ENCODE results near the gene GUCA1A.
"Not testable (repeated sequence)": the region's sequence is repeated elsewhere in the genome, so short reads cannot be mapped to it uniquely, and the experiment has no call there.

GUCA1A gene

DNA sequence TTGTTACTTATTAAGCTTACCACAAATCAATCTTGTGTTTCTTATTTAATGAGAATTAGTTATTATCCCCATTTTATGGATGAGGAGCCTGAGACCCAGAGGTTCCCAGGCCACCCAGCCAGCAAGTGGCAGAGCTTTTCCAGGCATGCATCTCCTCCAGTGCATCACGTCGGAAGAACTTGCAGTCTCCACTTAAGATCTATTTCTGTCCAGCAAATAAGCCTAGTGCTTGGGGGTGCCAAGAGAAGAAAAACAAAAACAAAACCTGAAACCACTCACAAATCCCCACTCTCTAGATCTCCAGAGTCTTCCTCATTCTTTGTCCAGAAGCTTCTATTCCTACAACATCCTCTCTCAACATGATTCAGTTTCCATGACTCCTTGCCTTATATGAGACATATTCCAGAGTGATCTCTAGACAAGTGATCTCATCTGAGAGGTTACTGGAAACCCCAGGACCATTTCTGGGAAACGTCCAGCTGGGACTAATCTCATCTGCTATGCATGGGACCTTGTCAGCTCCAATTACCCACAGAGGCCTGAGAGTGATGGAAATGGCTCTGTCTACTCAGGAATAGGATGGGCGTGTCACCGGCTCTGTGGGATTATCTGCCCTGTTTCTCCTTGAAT is 17.5 kb downstream of the GUCA1A start:
- TF ChIP-seq CTCF (IDR thresholded peaks at IDR 0.05; ENCODE audit: extremely low read depth, missing control alignments): no peak

DNA sequence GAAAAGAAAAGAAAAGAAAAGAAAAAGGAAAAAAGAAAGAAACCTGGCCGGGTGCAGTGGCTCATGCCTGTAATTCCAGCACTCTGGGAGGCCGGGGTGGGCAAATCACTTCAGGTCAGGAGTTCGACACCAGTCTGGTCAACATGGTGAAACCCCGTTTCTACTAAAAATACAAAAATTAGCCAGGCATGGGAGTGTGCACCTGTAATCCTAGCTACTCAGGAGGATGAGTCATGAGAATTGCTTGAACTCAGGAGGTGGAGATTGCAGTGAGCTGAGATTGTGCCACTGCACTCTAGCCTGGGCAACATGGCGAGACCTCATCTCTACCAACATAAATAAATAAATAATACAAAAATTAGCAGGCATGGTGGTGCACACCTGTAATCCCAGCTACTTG is 19.2 kb downstream of the GUCA1A start:
- not testable (repeated sequence) for DNase-seq (ENCODE audit: low spot score)

More for the DNA sequence above, 17.5 kb downstream of the GUCA1A start:
- DNase-seq (ENCODE audit: low spot score): no peak

- no peak for TF ChIP-seq CTCF (IDR thresholded peaks at IDR 0.05; ENCODE audit: extremely low read depth, missing control alignments)
- DNase-seq (ENCODE audit: low spot score): no peak
These were observed 20.3 kb downstream of the GUCA1A start for GRCh38 chr6:42193491-42193894.

DNA sequence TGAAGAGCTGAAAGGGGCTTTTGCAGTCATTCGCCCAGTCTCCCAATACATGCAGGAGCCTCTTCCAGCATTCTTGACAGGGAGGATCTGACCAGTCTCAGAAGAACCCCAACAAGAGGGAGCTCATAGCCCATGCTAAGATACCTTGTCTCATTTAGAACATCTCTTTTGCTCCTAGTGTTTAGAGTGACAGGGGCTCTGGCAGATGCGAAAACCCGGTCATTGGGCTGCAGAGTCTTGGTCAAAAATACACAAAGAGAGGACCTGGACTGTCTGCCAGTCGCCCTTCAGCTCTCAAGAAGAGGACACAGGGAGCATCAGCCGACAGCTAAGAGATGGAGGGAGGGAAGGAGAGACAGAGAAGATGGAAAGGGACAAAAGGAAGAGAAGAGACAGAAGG is 20.9 kb downstream of the GUCA1A start:
- no peak for DNase-seq (ENCODE audit: low spot score)
- TF ChIP-seq CTCF (IDR thresholded peaks at IDR 0.05; ENCODE audit: extremely low read depth, missing control alignments): no peak

DNA sequence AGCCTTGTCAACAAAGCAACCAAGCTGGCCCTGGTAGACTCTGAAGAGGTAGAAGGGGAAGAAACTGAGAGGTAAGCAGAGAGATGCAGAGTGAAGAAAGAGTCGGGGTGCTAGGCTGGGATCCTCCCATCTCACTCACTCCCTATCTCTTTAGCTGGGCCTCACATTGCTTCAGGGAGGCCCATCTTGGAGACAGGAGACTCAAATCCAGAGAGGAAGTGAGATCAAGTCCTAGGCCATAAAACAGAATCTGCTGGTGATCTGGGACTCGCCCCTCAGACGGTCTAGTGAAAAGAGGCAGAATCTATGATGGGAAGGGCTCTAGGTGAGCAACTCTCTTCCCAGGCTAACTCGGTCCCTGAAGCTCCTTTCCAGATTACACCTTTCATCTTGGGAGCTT is 22.3 kb downstream of the GUCA1A start:
- no peak for TF ChIP-seq CTCF (IDR thresholded peaks at IDR 0.05; ENCODE audit: extremely low read depth, missing control alignments)
- no peak for DNase-seq (ENCODE audit: low spot score)

- no peak for DNase-seq (ENCODE audit: low spot score)
- TF ChIP-seq CTCF (IDR thresholded peaks at IDR 0.05; ENCODE audit: extremely low read depth, missing control alignments): no peak
These were observed 24.6 kb downstream of the GUCA1A start for GRCh38 chr6:42197555-42198362.

DNA sequence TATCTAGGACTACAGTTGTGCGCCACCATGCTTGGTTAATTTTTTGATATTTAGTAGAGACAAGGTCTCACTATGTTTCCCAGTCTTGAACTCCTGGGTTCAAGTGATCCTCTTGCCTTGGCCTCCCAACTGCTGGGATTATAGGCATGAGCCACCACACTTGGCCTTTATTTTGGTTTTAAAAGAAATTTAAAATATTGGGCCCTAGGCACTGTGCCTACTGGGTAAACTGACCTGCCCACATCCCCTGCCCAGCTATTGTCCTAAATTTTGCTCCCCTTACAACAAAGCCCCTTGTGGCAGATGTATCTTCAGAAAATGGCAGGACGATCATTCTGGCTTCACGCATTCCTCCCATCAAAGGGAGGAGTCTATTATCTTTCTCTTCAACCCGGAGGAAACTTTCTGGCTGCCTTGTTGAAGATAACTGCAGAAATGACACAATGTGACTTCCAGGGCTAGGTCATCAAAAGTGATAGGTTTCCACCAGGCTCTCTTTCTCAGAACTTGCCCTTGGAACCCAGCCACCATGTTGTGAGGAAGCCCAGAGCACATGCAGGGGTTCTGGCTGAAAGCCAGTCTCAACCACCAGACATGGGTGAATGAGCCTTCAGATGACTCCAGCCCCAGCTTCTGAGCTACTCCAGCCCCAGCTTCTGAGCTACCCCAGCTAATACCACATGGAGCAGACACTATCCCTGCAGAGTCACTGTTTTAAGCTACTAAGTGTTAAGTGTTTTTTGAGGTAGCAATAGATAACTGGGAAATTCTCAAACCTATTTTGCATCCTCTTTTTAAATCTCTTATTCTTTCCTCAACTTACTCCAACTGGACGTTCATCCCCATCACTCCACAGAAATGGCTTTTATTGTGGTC is 26.2 kb downstream of the GUCA1A start:
- TF ChIP-seq CTCF (IDR thresholded peaks at IDR 0.05; ENCODE audit: extremely low read depth, missing control alignments): no peak
- no peak for DNase-seq (ENCODE audit: low spot score)
